ENCODE data around the gene TRMT5. TPM values are rescaled to one million over a fixed set of nuclear protein-coding genes. Genes with fewer than 3 reads are reported as not detected.

Gene TRMT5
- 3.5 TPM for total RNA-seq

DNA sequence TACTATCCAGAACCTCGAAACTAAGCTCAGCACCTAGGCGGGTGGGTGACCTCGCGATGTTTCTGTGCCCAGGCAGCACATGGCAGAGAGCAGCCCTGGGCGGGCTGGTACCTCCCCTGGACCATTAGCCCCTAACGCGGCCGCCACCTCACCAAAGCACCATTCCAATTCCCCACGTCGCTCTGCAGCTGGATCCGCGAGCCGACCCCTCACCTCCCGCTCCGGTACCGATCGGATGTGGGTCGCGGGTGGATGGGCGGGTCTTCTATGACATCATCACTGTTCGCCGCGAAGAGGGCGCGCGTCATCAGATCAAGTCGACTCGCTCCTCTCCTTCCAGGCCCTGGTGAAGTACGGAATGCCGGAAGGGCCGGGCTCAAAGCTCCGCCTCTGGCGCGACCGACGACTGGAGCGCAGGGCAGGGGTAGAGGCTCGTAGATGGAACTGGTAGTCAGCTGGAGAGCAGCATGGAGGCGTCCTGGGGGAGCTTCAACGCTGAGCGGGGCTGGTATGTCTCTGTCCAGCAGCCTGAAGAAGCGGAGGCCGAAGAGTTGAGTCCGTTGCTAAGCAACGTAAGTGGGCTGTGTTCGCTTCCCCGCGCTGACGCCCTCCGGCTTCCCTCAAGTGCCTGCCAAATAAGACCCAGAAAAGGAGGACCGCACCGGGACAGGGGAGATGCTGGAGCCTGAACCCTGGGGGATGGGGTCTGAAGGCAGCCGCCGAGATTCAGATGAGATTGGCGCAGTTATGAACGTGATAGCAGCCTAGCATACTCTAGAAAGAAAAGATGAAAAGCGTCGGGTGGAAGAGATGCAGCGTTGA, at the start of gene TRMT5, which contains the start of gene SLC38A6:
Gene TRMT5, minus strand, starts transcription at position 269 of the 822 bp plus-strand sequence. Its CDS starts 106 bp downstream, at position 163.
Gene SLC38A6, plus strand, starts transcription at position 435 of the 822 bp plus-strand sequence. Its CDS starts 33 bp downstream, at position 468.
- Histone ChIP-seq H3K4me3 (peak within 1 kb of the TSS; percentile 67 to 84), H3K27me3 (no peaks in the 10 kb centered on the region), H3K36me3 (peaks cover 0 to 12% of the 10 kb centered on the region in 2 donors), H3K9me3 (no peaks in the 10 kb centered on the region), H3K4me1 (peaks cover 0 to 11% of the 10 kb centered on the region in 2 donors), H3K27ac (peak within 1 kb of the TSS; percentile 85 to 87)
- TF ChIP-seq CTCF (IDR thresholded peaks at IDR 0.05): no peak
- intact Hi-C loops (cut with DNase I): loop anchor here (1.0 to 5.0 kb wide), 5 partner anchors 206 to 334 kb away; partner anchors contain the start of genes SIX1 and TMEM30B
- DNase-seq (ENCODE audit: low spot score in 2 of 2): peak; percentile 75 to 98

GRCh38 chr14:61026526-61026925, 45.6 kb upstream of the TRMT5 start:
- no peak overlapping the region for H3K27ac ChIP-seq
- no peaks in the 10 kb centered on the region for H3K9me3 ChIP-seq
- H3K36me3 ChIP-seq: no peaks in the 10 kb centered on the region
- intact Hi-C loops (cut with DNase I): loop anchor here (5.0 to 10.0 kb wide), 2 partner anchors 161 to 228 kb away; no protein-coding TSS in a partner anchor
- DNase-seq (ENCODE audit: low spot score in 2 of 2): no peak
- no peak overlapping the region for H3K4me3 ChIP-seq
- H3K27me3 ChIP-seq: no peaks in the 10 kb centered on the region
- TF ChIP-seq CTCF (IDR thresholded peaks at IDR 0.05): no peak
- H3K4me1 ChIP-seq: no peaks in the 10 kb centered on the region

- Histone ChIP-seq H3K9me3 (no peaks in the 10 kb centered on the region), H3K4me3 (peak overlapping the region in 1 of 2 donors; percentile 1), H3K27me3 (no peaks in the 10 kb centered on the region), H3K36me3 (no peaks in the 10 kb centered on the region), H3K27ac (no peak overlapping the region), H3K4me1 (no peaks in the 10 kb centered on the region)
- DNase-seq (ENCODE audit: low spot score in 2 of 2): peak in 1 of 2 donors; percentile 71
- intact Hi-C loops (cut with DNase I): loop anchor here (1.0 to 10.0 kb wide), 3 partner anchors 162 to 400 kb away; no protein-coding TSS in a partner anchor
- TF ChIP-seq CTCF (IDR thresholded peaks at IDR 0.05): peak; percentile 72 to 87 (median 85)
Measured at GRCh38 chr14:61025251-61026223, 44.7 kb upstream of the TRMT5 start.

DNA sequence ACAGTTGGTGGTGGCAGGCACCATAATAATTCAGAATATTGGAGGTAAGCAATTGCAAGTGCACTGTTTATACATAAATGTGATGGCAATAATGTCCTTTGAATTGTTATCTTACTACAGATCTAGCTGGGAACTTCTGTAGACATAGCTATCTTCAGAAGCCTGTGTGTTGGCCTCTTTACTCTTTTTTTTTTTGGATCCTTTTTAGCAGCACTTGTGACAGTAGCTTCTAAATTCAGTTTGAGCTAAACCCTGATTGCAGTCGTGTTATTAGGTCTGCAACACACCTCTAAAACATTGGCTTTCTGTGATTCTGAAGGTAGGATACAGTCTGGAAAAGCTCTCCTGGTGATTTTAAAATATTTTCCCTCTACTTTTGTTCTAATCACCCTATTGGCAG, 38.7 kb upstream of the TRMT5 start:
- Histone ChIP-seq H3K4me3 (no peak overlapping the region), H3K27me3 (no peaks in the 10 kb centered on the region), H3K36me3 (no peaks in the 10 kb centered on the region), H3K4me1 (no peaks in the 10 kb centered on the region), H3K27ac (no peak overlapping the region), H3K9me3 (peaks cover 0 to 4% of the 10 kb centered on the region in 2 donors)
- TF ChIP-seq CTCF (IDR thresholded peaks at IDR 0.05): no peak
- DNase-seq (ENCODE audit: low spot score in 2 of 2): no peak
- intact Hi-C loops (cut with DNase I): no loop called here

DNA sequence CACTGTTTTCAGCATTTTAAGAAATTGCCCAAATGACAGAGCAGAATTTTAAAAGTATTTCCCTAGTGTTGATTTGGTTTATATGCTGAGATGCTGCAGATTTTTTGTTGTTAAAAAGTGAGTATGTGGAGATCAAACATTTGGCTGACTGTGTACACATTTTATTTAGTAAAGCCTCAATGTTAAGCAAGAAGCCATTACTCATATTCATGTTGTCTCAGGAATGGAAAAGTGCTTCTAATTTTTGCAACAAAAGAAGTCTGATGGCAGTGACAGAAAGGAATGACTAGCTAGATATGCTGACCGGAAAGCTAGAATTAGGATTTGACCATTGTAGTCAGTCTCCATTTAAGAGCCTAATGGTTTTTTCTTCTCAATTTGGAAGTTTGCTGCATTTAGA, 22.7 kb upstream of the TRMT5 start:
- Histone ChIP-seq H3K27me3 (no peaks in the 10 kb centered on the region), H3K4me3 (no peak overlapping the region), H3K36me3 (peaks cover 0 to 2% of the 10 kb centered on the region in 2 donors), H3K27ac (no peak overlapping the region), H3K4me1 (no peaks in the 10 kb centered on the region), H3K9me3 (peaks cover 0 to 6% of the 10 kb centered on the region in 2 donors)
- intact Hi-C loops (cut with DNase I): no loop called here
- DNase-seq (ENCODE audit: low spot score in 2 of 2): no peak
- no peak for TF ChIP-seq CTCF (IDR thresholded peaks at IDR 0.05)
